Fibroblast of skin of left quadriceps (primary cell): ENCODE data around the gene MRPS27.
A peak's percentile ranks its signal among the peaks of the same experiment; 100 is the strongest.

Experiments used
- DNase-seq, 2 experiments: peaks; one replicate each; pipeline ENCODE4 v3.0.0-alpha.2; 2013; ENCODE audit warnings: low read depth in 2 of 2

The MRPS27 gene

DNA sequence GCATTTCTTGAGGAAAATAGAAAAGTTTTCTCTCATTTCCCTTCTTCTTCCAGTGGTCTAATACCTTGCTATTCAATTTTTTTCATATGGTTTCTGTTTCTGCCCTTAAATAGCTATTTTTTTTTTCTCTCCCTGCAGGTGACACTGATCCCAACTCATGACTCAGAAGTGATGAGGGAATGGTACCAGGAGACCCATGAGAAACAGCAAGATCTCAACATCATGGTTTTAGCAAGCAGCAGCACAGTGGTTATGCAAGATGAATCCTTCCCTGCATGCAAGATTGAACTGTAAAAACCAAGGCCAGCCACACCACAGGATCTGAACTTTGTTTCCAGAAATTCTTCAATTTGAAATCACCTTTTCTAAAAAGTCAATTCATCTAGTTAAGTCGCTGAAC is 115.1 kb downstream of the MRPS27 start:
- no peak for DNase-seq

DNA sequence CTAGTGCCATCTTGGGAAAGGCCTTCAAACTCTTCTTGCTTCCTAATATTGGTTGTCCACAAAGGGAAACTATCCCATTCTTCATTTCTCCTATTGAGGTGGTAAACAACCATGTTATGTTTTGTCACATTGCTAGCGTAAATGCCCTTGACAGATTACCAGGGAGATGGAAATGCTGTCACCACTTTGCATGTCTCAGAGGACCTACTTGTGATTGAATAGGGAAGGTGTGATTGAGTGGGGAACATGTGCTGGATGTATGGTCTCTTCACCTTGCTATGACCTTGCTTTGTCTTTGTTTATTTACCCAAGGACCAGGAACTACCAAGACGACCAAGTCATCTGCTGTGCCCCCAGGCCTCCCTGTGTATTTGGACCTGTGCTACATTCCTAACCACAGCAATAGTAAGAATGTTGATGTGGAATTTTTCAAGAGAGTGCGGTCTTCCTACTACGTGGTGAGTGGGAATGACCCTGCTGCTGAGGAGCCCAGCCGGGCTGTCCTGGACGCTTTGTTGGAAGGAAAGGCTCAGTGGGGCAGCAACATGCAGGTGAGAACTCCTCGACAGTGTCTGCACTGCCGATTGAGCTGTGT is 116.7 kb downstream of the MRPS27 start:
- no peak for DNase-seq

DNA sequence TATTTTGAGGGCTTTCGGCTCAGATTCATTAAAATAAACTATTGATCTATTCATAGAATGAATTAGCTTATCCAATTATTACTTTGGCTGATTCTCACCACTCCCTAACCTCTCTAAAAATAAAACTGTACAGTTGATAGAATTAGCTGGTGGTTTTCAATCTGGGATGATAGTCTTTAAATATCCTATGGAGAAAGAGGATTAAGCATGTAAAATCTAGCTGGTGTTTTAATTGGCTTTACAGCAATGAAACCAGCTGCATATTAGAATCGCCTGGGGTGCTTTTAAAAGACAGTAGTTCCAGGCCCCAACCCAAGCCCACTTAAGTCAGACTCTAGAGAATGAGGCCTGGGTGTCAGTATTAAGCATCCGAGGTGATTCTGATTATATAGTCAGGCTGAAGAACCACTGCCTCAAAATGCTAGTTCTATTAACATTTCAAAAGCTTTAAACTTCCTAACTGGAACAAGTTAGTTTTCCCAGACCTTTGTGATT is 117.7 kb downstream of the MRPS27 start:
- DNase-seq = no peak

DNA sequence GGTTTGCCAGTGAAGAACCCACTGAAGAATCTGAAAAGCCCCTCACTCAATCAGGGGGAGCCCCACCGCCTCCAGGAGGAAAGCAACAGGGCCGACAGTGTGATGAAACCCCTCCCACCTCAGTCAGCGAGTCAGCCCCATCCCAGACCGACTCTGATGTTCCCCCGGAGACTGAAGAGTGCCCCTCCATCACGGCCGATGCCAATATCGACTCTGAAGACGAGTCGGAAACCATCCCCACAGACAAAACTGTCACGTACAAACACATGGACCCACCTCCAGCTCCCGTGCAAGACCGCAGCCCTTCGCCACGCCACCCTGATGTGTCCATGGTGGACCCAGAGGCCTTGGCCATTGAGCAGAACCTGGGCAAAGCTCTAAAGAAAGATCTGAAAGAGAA is 120.4 kb downstream of the MRPS27 start:
- DNase-seq = no peak

DNA sequence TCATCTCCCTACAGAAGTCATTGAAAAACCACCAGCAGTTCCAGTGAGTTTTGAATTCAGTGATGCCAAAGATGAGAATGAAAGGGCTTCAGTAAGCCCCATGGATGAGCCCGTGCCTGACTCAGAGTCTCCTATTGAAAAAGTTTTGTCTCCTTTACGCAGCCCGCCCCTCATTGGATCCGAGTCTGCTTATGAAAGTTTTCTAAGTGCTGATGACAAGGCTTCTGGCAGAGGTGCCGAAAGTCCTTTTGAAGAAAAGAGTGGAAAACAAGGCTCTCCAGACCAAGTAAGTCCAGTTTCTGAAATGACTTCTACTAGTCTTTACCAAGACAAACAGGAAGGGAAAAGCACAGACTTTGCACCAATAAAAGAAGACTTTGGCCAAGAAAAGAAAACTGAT is 122.6 kb downstream of the MRPS27 start:
- no peak for DNase-seq

GRCh38 chr5:72195581-72195980 is 124.5 kb downstream of the MRPS27 start:
- DNase-seq = no peak

GRCh38 chr5:72194846-72195245 is 125.2 kb downstream of the MRPS27 start:
- DNase-seq = no peak

DNA sequence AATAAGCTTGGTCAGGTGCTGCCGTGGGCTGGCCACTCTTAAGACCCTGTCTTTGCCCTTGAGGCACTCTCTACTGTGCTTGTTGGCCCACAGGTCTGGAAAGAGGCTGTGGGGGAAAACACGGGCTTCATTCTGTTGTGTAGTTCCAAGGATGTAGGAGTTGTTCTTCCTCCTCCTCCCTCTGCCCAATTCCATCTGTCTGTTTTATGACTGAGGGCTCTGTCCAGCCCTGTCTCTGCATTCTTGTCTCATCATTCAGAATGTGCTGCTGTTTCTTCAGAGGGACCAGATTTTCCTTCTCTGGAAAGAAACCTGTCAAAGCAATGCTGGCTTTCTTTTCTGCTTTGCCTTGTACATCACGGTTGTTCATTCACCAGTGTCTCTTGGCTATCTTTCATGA is 128.6 kb downstream of the MRPS27 start:
- no peak for DNase-seq

DNA sequence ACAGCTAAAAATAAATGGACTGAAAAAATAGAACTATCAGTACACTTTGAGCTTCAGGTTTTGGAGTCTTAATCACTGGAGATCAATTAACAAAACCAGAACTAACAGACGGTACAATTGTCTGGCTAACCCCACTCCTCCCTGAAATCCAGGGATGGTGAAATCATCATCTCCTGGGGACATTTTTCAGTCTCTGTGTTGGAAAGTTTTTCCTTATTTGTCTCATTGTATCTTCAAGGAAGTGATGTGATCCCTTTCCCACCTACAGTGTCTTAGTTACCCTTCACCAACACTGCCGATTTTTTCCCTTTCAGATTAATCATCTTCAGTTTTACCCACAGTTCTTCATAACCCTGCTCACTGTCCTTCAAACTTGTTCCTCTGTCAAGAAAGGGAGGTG is 130.9 kb downstream of the MRPS27 start:
- no peak for DNase-seq

- DNase-seq = no peak
Observed at GRCh38 chr5:72188166-72188565, 131.9 kb downstream of the MRPS27 start.

- DNase-seq = no peak
Observed at GRCh38 chr5:72187388-72188075, 132.5 kb downstream of the MRPS27 start.

DNA sequence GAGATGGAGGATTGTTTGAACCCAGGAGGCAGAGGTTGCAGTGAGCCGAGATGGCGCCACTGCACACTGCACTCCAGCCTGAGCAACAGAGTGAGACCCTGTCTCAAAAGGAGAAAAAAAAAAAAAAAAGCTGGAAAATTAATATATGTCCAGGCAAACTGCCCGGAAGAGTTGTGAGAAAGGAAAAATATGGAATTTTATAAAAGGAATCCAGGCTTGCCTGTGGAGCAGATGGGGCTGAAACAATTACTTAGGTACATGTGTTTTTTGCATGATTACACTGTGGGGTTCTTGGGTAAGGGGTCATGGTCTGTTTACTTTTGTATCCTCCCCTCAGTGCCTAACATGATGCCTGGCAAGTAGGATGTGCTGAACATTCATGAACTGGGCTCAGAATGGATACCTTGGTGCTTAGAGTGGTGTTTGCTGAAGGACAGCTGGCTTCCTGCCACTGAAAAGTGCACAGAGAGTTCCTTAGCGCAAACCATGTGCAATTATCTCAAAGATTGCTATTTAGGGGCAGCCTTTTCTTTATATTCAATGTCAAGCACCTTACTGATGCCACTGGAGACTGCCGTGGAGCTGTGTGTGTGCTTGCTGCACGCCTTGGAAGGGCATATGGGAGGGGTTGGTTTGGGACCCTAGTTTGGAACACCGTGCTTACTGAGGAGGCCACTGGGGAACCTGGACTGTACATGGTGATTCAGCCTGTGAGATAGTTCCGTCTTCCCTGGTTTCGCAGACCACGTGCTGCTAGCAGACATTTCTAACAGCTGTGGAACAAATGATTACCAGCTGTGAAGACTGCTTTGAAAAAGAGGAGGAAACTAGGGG is 134.3 kb downstream of the MRPS27 start:
- DNase-seq = peak; percentile 74 to 78

DNA sequence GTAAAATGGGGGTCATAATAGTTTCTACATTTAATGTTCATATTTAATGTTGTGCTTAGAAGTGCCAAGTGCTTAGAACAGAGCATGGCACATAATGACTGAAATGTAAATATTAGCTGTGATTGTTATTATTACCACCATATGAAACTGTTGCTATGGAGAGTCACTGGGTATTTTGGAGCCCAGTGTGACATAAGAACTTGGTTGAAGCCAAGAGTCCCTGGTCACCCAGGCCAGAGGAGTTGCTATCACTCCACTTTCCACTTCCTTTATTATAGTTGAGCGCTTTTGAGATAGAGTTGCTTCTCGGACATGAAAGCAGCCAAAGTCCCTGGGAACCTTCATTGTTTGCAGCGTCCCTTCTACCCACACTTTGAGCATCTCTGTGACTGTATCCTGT is 135.6 kb downstream of the MRPS27 start:
- DNase-seq = no peak

DNA sequence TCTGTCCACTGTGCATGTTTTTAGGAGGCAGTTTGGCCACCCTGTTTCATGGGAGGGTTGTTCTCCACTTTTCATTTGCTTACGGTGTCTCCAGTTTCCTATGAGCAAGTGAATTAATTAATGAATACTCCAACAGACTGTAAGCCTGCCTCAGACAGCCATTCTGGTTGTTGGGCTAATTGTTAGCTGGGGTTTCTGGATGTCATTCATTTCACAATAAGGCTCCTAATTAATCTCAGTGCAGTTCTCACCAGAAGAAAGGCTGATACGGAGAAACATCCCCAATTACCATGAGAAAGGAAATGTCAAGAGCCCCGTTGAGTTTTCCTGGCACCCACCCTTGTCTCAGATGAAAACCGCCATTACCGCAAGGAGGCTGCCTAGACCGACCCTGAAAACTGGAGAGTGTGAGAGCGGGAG is 136.9 kb downstream of the MRPS27 start:
- no peak for DNase-seq

DNA sequence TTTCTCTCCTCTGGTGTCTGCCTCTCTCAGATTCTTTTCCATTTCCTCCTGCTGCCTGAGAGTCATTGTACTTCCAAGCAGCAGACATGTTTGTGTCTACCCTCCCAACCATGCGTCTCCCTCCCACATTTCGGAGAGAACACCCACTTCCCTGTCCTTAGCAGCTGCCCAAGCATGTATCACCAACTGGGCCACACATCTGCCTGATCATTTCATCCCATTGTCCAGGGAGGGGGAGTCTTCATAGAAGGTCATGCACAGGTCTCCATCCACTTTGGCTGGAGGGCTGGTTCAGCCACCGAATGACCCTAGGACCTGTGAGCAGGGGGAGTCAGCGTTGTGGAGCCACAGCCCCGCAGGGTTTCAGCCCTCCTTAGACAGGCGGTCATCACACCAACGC is 137.4 kb downstream of the MRPS27 start:
- DNase-seq = no peak

- DNase-seq = no peak
Observed at GRCh38 chr5:72180925-72181324, 139.1 kb downstream of the MRPS27 start.

DNA sequence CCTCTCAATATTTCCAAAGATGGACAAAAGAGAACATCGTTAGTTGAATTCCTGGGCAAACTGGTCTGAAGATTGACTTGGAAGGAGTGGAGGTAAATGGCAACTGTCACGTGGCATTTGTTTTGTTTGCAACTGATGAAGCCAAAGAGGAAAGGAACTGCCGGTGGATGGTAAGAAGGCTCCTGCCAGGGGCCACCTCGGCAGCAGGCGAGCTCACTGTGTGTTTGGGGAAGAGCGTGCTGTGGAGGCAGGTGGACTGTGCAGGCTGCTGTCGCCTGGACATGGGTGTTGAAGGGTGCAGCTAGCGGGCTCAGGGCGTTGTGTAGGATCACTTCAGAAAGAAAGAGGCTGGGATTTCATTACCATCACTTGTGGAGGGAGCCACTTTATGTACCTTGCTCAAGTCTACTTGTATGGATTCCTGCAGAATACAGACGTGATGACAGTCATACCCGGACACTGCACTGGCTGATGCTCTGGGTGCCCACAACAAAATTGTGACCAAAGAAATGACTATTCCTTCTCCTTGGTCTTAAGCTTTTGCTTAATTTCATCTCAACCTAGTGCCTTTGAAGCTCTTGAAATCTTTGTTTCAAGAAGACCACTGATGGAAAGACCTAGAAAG is 140.1 kb downstream of the MRPS27 start:
- no peak for DNase-seq

- peak; percentile 80 to 84 for DNase-seq
Observed at GRCh38 chr5:72179028-72179815, 140.8 kb downstream of the MRPS27 start.

DNA sequence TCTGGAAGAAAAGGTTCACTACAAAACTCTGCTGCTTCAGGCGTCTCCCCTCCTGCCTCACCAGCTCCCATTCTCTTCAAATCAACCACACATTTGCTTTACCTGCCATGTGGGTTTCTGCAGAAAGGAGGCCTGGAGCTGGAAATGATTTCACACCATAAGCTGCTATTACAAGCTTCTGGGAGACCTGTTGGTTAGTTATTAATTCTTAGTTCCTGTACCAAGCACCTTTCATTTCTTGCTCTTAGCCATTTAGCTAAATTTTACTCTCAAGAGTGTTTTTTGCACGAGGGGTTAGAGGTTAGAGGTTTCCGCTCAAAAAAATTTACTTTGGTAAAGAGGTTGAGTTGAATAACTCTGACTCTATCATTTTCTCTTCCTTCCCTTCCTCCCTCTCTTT is 142.5 kb downstream of the MRPS27 start:
- no peak for DNase-seq

- DNase-seq = no peak
Observed at GRCh38 chr5:72172786-72173185, 147.3 kb downstream of the MRPS27 start.

DNA sequence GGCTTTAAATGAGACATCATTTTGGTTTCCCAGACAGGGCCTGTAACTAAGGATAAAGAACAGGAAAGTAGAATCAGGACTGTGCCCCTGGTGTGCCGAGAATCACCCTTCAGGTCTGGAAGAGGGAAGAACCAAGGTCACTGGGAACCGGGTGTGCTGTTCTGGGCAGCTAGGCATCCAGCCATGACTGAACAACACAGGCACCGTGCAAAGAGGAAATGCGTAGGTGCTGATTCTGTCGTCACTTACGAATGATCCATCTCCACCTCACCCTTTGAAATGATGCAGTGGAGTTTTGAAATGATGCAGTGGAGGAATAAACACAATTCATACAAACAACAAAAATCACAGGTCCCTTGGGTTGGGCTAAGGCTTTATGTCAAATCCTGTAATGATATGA is 148.4 kb downstream of the MRPS27 start:
- no peak for DNase-seq
